Osteocyte (in vitro differentiated cells): ENCODE data around the gene CDH20. TPM values are rescaled to one million over a fixed set of nuclear protein-coding genes. Genes with fewer than 3 reads are reported as not detected.

ENCODE experiments used
- DNase-seq: peaks from one replicate; pipeline ENCODE4 v3.0.0; 2021; ENCODE audit warnings: mixed read lengths; ENCODE audit not compliant: unreplicated experiment; ENCODE audit errors: extremely low spot score
- H3K27ac Mint-ChIP-seq: one replicate; pipeline ENCODE4 v1.8.0; 2021; ENCODE audit warnings: mild to moderate bottlenecking, mixed read lengths; ENCODE audit not compliant: unreplicated experiment
- H3K27me3 Mint-ChIP-seq: one replicate; pipeline ENCODE4 v1.8.0; 2021; ENCODE audit warnings: mixed read lengths; ENCODE audit not compliant: unreplicated experiment
- H3K36me3 Mint-ChIP-seq: one replicate; pipeline ENCODE4 v1.8.0; 2021; ENCODE audit warnings: mixed read lengths; ENCODE audit not compliant: unreplicated experiment
- H3K4me1 Mint-ChIP-seq: one replicate; pipeline ENCODE4 v1.8.0; 2021; ENCODE audit warnings: mixed read lengths; ENCODE audit not compliant: unreplicated experiment
- H3K4me3 Mint-ChIP-seq: one replicate; pipeline ENCODE4 v1.8.0; 2021; ENCODE audit warnings: mild to moderate bottlenecking, moderate library complexity, mixed read lengths; ENCODE audit not compliant: unreplicated experiment
- H3K9me3 Mint-ChIP-seq: one replicate; pipeline ENCODE4 v1.8.0; 2021; ENCODE audit warnings: mixed read lengths; ENCODE audit not compliant: unreplicated experiment
- CTCF ChIP-seq: fragments of 200-600 bp; sonication (generic); IDR thresholded peaks from 2 replicates; pipeline ENCODE4 v1.5.0; 2021; ENCODE audit warnings: antibody characterized with exemption, mild to moderate bottlenecking, moderate library complexity
- total RNA-seq: library from RNA; stranded (reverse); gene quantifications from 2 replicates; pipeline ENCODE4 v1.2.1, GENCODE V29; 2021

The CDH20 gene
- total RNA-seq, 1 donor from 2014 or later: not detected

- H3K36me3 Mint-ChIP-seq: no peaks in the 10 kb centered on the region
- no peak for DNase-seq
- no peak overlapping the region for H3K4me3 Mint-ChIP-seq
- H3K9me3 Mint-ChIP-seq: no peaks in the 10 kb centered on the region
- peaks cover 25% of the 10 kb centered on the region for H3K27me3 Mint-ChIP-seq
- H3K4me1 Mint-ChIP-seq: peaks cover 11% of the 10 kb centered on the region
- H3K27ac Mint-ChIP-seq: no peak overlapping the region
- no peak for TF ChIP-seq CTCF
Measured at GRCh38 chr18:61340148-61340547, 6.9 kb downstream of the CDH20 start.

GRCh38 chr18:61348230-61348629 is 15.0 kb downstream of the CDH20 start:
- Mint-ChIP-seq H3K4me3 (no peak overlapping the region), H3K27me3 (peaks cover 34% of the 10 kb centered on the region), H3K9me3 (no peaks in the 10 kb centered on the region), H3K36me3 (no peaks in the 10 kb centered on the region), H3K4me1 (no peaks in the 10 kb centered on the region), H3K27ac (no peak overlapping the region)
- DNase-seq: no peak
- no peak for TF ChIP-seq CTCF

- no peak for TF ChIP-seq CTCF
- Mint-ChIP-seq H3K27ac (no peak overlapping the region), H3K9me3 (no peaks in the 10 kb centered on the region), H3K36me3 (no peaks in the 10 kb centered on the region), H3K27me3 (peaks cover 36% of the 10 kb centered on the region), H3K4me3 (no peak overlapping the region), H3K4me1 (no peaks in the 10 kb centered on the region)
- DNase-seq: no peak
Measured at GRCh38 chr18:61350578-61350977, 17.3 kb downstream of the CDH20 start.

GRCh38 chr18:61352059-61352458 is 18.8 kb downstream of the CDH20 start:
- no peak overlapping the region for H3K4me3 Mint-ChIP-seq
- H3K9me3 Mint-ChIP-seq: no peaks in the 10 kb centered on the region
- no peak overlapping the region for H3K27ac Mint-ChIP-seq
- TF ChIP-seq CTCF: no peak
- H3K36me3 Mint-ChIP-seq: no peaks in the 10 kb centered on the region
- peaks cover 43% of the 10 kb centered on the region for H3K27me3 Mint-ChIP-seq
- no peaks in the 10 kb centered on the region for H3K4me1 Mint-ChIP-seq
- no peak for DNase-seq

- no peaks in the 10 kb centered on the region for H3K36me3 Mint-ChIP-seq
- no peak for DNase-seq
- peaks cover 44% of the 10 kb centered on the region for H3K27me3 Mint-ChIP-seq
- no peaks in the 10 kb centered on the region for H3K9me3 Mint-ChIP-seq
- no peak for TF ChIP-seq CTCF
- no peak overlapping the region for H3K4me3 Mint-ChIP-seq
- H3K4me1 Mint-ChIP-seq: no peaks in the 10 kb centered on the region
- H3K27ac Mint-ChIP-seq: no peak overlapping the region
Measured at GRCh38 chr18:61352611-61353010, 19.4 kb downstream of the CDH20 start.
